ENCODE results near the gene SMYD3. TPM values are rescaled to one million over a fixed set of nuclear protein-coding genes. Genes with fewer than 3 reads are reported as not detected.
"Not testable (repeated sequence)": the region's sequence is repeated elsewhere in the genome, so short reads cannot be mapped to it uniquely, and the experiment has no call there.

Gene SMYD3
- total and polyA plus RNA-seq, 10 of the 15 experiments (the other 5 are each of a cell fraction or from before 2014, with no cell fraction given), result 18.3 to 54.0 (median 24.8) TPM

DNA sequence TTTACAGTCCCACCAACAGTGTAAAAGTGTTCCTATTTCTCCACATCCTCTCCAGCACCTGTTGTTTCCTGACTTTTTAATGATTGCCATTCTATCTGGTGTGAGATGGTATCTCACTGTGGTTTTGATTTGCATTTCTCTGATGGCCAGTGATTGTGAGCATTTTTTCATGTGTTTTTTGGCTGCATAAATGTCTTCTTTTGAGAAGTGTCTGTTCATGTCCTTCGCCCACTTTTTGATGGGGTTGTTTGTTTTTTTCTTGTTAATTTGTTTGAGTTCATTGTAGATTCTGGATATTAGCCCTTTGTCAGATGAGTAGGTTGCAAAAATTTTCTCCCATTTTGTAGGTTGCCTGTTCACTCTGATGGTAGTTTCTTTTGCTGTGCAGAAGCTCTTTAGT is 177.8 kb downstream of the SMYD3 start:
- H3K27ac ChIP-seq (ENCODE audit: control insufficient read depth, insufficient read depth); in situ Hi-C loops (cut with MboI): not testable (repeated sequence)

DNA sequence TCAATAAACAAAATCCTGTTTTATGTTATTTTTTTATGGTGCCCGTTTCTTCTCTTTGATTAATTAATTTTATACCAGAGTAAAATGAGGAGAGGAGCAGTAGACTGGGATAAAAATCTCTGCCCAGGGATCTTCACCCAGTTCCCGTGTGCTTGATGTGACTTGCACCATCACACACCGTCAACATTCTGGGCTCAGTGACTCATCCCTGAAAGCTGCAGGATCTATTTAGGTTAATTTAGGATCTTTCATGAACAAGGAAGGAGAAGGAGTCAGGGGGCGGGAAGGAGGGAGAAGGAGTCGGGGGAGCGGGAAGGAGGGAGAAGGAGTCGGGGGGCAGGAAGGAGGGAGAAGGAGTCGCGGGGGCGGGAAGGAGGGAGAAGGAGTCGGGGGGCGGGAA is 182.4 kb downstream of the SMYD3 start:
- ATAC-seq, result no peak
- Histone ChIP-seq H3K9ac (ENCODE audit: control insufficient read depth, insufficient read depth, low read length) (no peak overlapping the region), H3K9me3 (replicated peaks; ENCODE audit: control insufficient read depth, insufficient read depth, low read length) (no peaks in the 10 kb centered on the region; the same call in 2 of the 3 replicates), H3K36me3 (ENCODE audit: control insufficient read depth in 2 of 2, insufficient read depth in 2 of 2, low read length in 1 of 2) (no peaks in the 10 kb centered on the region), H3K4me2 (ENCODE audit: control insufficient read depth, insufficient read depth) (no peak overlapping the region), H3K27ac (ENCODE audit: control insufficient read depth, insufficient read depth) (no peak overlapping the region), H3K27me3 (replicated peaks in 1 of 2; ENCODE audit: control insufficient read depth in 2 of 2, insufficient read depth in 2 of 2, low read length in 1 of 2) (no peaks in the 10 kb centered on the region), H4K20me1 (ENCODE audit: control insufficient read depth, insufficient read depth) (no peaks in the 10 kb centered on the region), H3K4me1 (ENCODE audit: control insufficient read depth, insufficient read depth, low read length) (no peaks in the 10 kb centered on the region), H2AFZ (ENCODE audit: control insufficient read depth, low read depth, low read length) (no peak overlapping the region), H3K4me3 (no peak overlapping the region), H3K79me2 (ENCODE audit: control insufficient read depth, insufficient read depth, low read length) (no peaks in the 10 kb centered on the region)
- intact Hi-C loops (cut with micrococcal nuclease; ENCODE audit: unreplicated experiment), result no loop called here
- 88% methylated on average over 3 of the region's 12 CpGs for WGBS (ENCODE audit: insufficient coverage, insufficient replicate concordance, low lambda C conversion rate, missing lambda C conversion rate)
- BruUV-seq (replicated peaks), result no TSS peak
- ChIA-PET CTCF (interaction anchor here (1.3 kb wide), 1 partner anchor 10 kb away, joined by 3 read pairs; no protein-coding TSS in a partner anchor), SMC1A (ENCODE audit: uncharacterized antibody, unreplicated experiment) (no interaction called here), RAD21 (ENCODE audit: unreplicated experiment) (no interaction called here), POLR2A (no interaction called here)
- no peak for DNase-seq (ENCODE audit: low read depth, low spot score)
- in situ Hi-C loops (cut with MboI), result no loop called here
- no peak for FAIRE-seq
- TF ChIP-seq MEF2A (IDR thresholded peaks at IDR 0.05; ENCODE audit: insufficient read depth, low read depth, low read length) (no peak), KLF5 (IDR thresholded peaks at IDR 0.05; ENCODE audit: partially characterized antibody) (no peak), CHD4 (IDR thresholded peaks at IDR 0.05) (no peak), NRF1 (conservative IDR thresholded peaks at IDR 0.05; ENCODE audit: low read depth, low read length) (no peak), RAD21 (IDR thresholded peaks at IDR 0.05; ENCODE audit: insufficient read depth, low read depth, low read length) (no peak), STAT1 (conservative IDR thresholded peaks at IDR 0.05) (no peak), JUNB (IDR thresholded peaks at IDR 0.05) (no peak), SREBF2 (IDR thresholded peaks at IDR 0.05; ENCODE audit: low read length) (no peak)
- TF ChIP-seq, protein P1, sequence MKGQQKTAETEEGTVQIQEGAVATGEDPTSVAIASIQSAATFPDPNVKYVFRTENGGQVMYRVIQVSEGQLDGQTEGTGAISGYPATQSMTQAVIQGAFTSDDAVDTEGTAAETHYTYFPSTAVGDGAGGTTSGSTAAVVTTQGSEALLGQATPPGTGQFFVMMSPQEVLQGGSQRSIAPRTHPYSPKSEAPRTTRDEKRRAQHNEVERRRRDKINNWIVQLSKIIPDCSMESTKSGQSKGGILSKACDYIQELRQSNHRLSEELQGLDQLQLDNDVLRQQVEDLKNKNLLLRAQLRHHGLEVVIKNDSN (IDR thresholded peaks at IDR 0.05; ENCODE audit: borderline replicate concordance, extremely low read length, insufficient read depth, low read depth, low read length), result no peak
- TF ChIP-seq, protein P2, sequence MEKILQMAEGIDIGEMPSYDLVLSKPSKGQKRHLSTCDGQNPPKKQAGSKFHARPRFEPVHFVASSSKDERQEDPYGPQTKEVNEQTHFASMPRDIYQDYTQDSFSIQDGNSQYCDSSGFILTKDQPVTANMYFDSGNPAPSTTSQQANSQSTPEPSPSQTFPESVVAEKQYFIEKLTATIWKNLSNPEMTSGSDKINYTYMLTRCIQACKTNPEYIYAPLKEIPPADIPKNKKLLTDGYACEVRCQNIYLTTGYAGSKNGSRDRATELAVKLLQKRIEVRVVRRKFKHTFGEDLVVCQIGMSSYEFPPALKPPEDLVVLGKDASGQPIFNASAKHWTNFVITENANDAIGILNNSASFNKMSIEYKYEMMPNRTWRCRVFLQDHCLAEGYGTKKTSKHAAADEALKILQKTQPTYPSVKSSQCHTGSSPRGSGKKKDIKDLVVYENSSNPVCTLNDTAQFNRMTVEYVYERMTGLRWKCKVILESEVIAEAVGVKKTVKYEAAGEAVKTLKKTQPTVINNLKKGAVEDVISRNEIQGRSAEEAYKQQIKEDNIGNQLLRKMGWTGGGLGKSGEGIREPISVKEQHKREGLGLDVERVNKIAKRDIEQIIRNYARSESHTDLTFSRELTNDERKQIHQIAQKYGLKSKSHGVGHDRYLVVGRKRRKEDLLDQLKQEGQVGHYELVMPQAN (conservative IDR thresholded peaks at IDR 0.05), result no peak
- TF ChIP-seq, protein P3, sequence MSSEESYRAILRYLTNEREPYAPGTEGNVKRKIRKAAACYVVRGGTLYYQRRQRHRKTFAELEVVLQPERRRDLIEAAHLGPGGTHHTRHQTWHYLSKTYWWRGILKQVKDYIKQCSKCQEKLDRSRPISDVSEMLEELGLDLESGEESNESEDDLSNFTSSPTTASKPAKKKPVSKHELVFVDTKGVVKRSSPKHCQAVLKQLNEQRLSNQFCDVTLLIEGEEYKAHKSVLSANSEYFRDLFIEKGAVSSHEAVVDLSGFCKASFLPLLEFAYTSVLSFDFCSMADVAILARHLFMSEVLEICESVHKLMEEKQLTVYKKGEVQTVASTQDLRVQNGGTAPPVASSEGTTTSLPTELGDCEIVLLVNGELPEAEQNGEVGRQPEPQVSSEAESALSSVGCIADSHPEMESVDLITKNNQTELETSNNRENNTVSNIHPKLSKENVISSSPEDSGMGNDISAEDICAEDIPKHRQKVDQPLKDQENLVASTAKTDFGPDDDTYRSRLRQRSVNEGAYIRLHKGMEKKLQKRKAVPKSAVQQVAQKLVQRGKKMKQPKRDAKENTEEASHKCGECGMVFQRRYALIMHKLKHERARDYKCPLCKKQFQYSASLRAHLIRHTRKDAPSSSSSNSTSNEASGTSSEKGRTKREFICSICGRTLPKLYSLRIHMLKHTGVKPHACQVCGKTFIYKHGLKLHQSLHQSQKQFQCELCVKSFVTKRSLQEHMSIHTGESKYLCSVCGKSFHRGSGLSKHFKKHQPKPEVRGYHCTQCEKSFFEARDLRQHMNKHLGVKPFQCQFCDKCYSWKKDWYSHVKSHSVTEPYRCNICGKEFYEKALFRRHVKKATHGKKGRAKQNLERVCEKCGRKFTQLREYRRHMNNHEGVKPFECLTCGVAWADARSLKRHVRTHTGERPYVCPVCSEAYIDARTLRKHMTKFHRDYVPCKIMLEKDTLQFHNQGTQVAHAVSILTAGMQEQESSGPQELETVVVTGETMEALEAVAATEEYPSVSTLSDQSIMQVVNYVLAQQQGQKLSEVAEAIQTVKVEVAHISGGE (CRISPR knock-in tag; IDR thresholded peaks at IDR 0.05), result no peak

More for the DNA sequence above, 177.8 kb downstream of the SMYD3 start:
- H3K27me3 ChIP-seq (replicated peaks in 1 of 2; ENCODE audit: control insufficient read depth in 2 of 2, insufficient read depth in 2 of 2, low read length in 1 of 2); H3K4me3 ChIP-seq; BruUV-seq (replicated peaks); H2AFZ ChIP-seq (ENCODE audit: control insufficient read depth, low read depth, low read length); RAD21 ChIA-PET (ENCODE audit: unreplicated experiment); H3K36me3 ChIP-seq (ENCODE audit: control insufficient read depth in 2 of 2, insufficient read depth in 2 of 2, low read length in 1 of 2); intact Hi-C loops (cut with micrococcal nuclease; ENCODE audit: unreplicated experiment); H4K20me1 ChIP-seq (ENCODE audit: control insufficient read depth, insufficient read depth); H3K9ac ChIP-seq (ENCODE audit: control insufficient read depth, insufficient read depth, low read length); CTCF ChIA-PET; FAIRE-seq; H3K79me2 ChIP-seq (ENCODE audit: control insufficient read depth, insufficient read depth, low read length); H3K9me3 ChIP-seq (replicated peaks; ENCODE audit: control insufficient read depth, insufficient read depth, low read length); H3K4me2 ChIP-seq (ENCODE audit: control insufficient read depth, insufficient read depth); ATAC-seq; DNase-seq (ENCODE audit: low read depth, low spot score): not testable (repeated sequence)
- ChIA-PET SMC1A (ENCODE audit: uncharacterized antibody, unreplicated experiment) (interaction anchor here (0.7 kb wide), 1 partner anchor 144 kb away, joined by 3 read pairs; no protein-coding TSS in a partner anchor), POLR2A (interaction anchor here (1.3 kb wide), 1 partner anchor 114 kb away, joined by 3 read pairs; no protein-coding TSS in a partner anchor)
- WGBS (ENCODE audit: insufficient coverage, insufficient replicate concordance, low lambda C conversion rate, missing lambda C conversion rate), result 88% methylated on average over 1 of the region's 1 CpG
- H3K4me1 ChIP-seq (ENCODE audit: control insufficient read depth, insufficient read depth, low read length), result peaks cover 15% of the 10 kb centered on the region
